OCI-LY1 (cell line): ENCODE results near the gene SLC22A17.
"Not testable (repeated sequence)": the region's sequence is repeated elsewhere in the genome, so short reads cannot be mapped to it uniquely, and the experiment has no call there.

Experiments
- H2AFZ ChIP-seq: fragments of 200-600 bp; sonication (generic), shearing (Covaris generic); 2 replicates; pipeline ENCODE4 v1.6.0; 2014; ENCODE audit warnings: antibody characterized with exemption, mild to moderate bottlenecking, low read length
- H3F3A ChIP-seq: fragments of 200-600 bp; sonication (generic), shearing (Covaris generic); 2 replicates; pipeline ENCODE4 v1.6.0; 2014; ENCODE audit warnings: mild to moderate bottlenecking, antibody characterized with exemption, low read length, moderate library complexity; ENCODE audit not compliant: insufficient read depth
- H3K27ac ChIP-seq: fragments of 200-600 bp; sonication (generic); 2 replicates; pipeline ENCODE4 v1.5.1; 2014; ENCODE audit warnings: low read length, mixed run types, mild to moderate bottlenecking, low read depth; ENCODE audit not compliant: poor library complexity, severe bottlenecking
- H3K27me3 ChIP-seq: fragments of 200-600 bp; sonication (generic); 2 replicates; pipeline ENCODE4 v1.6.0; 2014; ENCODE audit warnings: antibody characterized with exemption, mild to moderate bottlenecking, low read length, moderate library complexity; ENCODE audit not compliant: insufficient read depth
- H3K36me3 ChIP-seq: fragments of 200-600 bp; sonication (generic); 2 replicates; pipeline ENCODE4 v1.6.1; 2014; ENCODE audit warnings: mild to moderate bottlenecking, antibody characterized with exemption, low read length, moderate library complexity, mixed read lengths; ENCODE audit not compliant: insufficient read depth
- H3K4me1 ChIP-seq: fragments of 200-600 bp; sonication (generic); 2 replicates; pipeline ENCODE4 v1.5.1; 2014; ENCODE audit warnings: mild to moderate bottlenecking, low read length, moderate library complexity; ENCODE audit not compliant: insufficient read depth, severe bottlenecking
- H3K4me2 ChIP-seq: fragments of 200-600 bp; sonication (generic), shearing (Covaris generic); 2 replicates; pipeline ENCODE4 v1.6.1; 2014; ENCODE audit warnings: low read length
- H3K4me3 ChIP-seq: fragments of 200-600 bp; sonication (generic); 2 replicates; pipeline ENCODE4 v1.5.1; 2014; ENCODE audit warnings: low read length, low read depth, mild to moderate bottlenecking, mixed read lengths; ENCODE audit not compliant: poor library complexity, severe bottlenecking
- H3K79me2 ChIP-seq: fragments of 200-600 bp; shearing (Covaris generic); 2 replicates; pipeline ENCODE4 v1.6.1; 2016; ENCODE audit warnings: mixed run types, low read length, mixed read lengths; ENCODE audit not compliant: insufficient read depth
- H3K9ac ChIP-seq: fragments of 200-600 bp; sonication (generic), shearing (Covaris generic); 2 replicates; pipeline ENCODE4 v1.6.1; 2014; ENCODE audit warnings: mild to moderate bottlenecking, low read length, mixed read lengths
- H3K9me2 ChIP-seq: fragments of 200-600 bp; sonication (generic), shearing (Covaris generic); 2 replicates; pipeline ENCODE4 v1.6.1; 2014; ENCODE audit warnings: low read depth, mild to moderate bottlenecking, low read length, mixed read lengths
- H3K9me3 ChIP-seq: fragments of 200-600 bp; shearing (Covaris generic); 2 replicates; pipeline ENCODE4 v1.6.1; 2014; ENCODE audit warnings: low read length, mixed read lengths
- H4K20me1 ChIP-seq: fragments of 200-600 bp; sonication (generic), shearing (Covaris generic); 2 replicates; pipeline ENCODE4 v1.6.0; 2016; ENCODE audit warnings: mild to moderate bottlenecking, low read length; ENCODE audit not compliant: insufficient read depth
- EZH2 ChIP-seq: fragments of 200-600 bp; sonication (generic), shearing (Covaris generic); IDR thresholded peaks from 2 replicates; pipeline ENCODE4 v1.8.0; 2017; ENCODE audit warnings: borderline replicate concordance, mixed run types, mild to moderate bottlenecking, antibody characterized with exemption, low read length, moderate library complexity, mixed read lengths
- TF ChIP-seq, protein P1 (sequence below): fragments of 200-600 bp; sonication (generic), shearing (Covaris generic); IDR thresholded peaks from 2 replicates; pipeline ENCODE4 v1.5.1; 2017; ENCODE audit warnings: mild to moderate bottlenecking, antibody characterized with exemption, low read length, moderate library complexity, mixed read lengths

SLC22A17 gene

DNA sequence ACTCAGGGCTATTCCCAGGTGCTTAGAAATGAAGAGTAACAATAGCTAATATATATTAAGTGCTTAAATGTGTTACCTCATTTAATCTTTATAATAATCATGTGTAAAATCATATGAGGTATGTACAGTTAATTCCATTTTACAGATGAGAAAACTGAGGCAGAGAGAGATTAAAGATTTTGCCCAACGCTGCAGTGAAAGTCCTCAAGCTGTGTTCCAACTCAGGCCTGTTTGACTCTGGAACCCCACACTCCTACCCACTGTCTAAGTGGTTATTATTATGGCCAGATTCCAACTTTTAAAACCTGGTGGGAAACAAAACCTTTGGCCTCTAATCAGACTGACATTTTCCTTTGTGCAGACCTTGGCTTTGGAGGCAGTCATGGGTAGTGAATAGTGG, 34.3 kb upstream of the SLC22A17 start:
- Histone ChIP-seq H3K4me2 (no peak overlapping the region), H3K79me2 (no peaks in the 10 kb centered on the region), H3K36me3 (no peaks in the 10 kb centered on the region), H3K4me1 (no peaks in the 10 kb centered on the region), H3K27ac (no peak overlapping the region), H3K9ac (no peak overlapping the region), H3K9me3 (no peaks in the 10 kb centered on the region), H3F3A (no peaks in the 10 kb centered on the region), H4K20me1 (no peaks in the 10 kb centered on the region), H3K27me3 (peaks cover 9% of the 10 kb centered on the region; the same call in 1 of the 2 replicates), H3K9me2 (no peaks in the 10 kb centered on the region), H3K4me3 (no peak overlapping the region), H2AFZ (no peak overlapping the region)
- TF ChIP-seq EZH2: no peak
- TF ChIP-seq, protein P1, sequence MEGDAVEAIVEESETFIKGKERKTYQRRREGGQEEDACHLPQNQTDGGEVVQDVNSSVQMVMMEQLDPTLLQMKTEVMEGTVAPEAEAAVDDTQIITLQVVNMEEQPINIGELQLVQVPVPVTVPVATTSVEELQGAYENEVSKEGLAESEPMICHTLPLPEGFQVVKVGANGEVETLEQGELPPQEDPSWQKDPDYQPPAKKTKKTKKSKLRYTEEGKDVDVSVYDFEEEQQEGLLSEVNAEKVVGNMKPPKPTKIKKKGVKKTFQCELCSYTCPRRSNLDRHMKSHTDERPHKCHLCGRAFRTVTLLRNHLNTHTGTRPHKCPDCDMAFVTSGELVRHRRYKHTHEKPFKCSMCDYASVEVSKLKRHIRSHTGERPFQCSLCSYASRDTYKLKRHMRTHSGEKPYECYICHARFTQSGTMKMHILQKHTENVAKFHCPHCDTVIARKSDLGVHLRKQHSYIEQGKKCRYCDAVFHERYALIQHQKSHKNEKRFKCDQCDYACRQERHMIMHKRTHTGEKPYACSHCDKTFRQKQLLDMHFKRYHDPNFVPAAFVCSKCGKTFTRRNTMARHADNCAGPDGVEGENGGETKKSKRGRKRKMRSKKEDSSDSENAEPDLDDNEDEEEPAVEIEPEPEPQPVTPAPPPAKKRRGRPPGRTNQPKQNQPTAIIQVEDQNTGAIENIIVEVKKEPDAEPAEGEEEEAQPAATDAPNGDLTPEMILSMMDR: no peak

DNA sequence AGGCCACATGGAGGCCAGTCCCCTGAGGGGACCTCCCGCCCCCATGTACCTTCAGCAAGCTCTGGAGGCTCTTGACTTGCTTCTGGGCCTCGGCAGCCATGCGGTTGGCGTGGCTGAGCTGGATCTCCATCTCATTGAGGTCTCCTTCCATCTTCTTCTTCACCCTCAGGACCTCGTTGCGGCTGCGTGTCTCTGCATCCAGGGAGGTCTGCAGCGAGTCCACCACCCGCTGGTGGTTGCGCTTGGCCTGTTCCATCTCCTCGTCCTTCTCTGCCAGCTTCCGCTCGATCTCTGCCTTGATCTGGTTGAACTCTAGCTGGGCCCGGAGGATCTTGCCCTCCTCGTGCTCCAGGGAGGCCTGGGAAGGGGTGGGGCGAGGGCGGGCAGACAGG, 33.6 kb upstream of the SLC22A17 start:
- not testable (repeated sequence) for H3K4me3 ChIP-seq, H3K36me3 ChIP-seq, H3F3A ChIP-seq, H2AFZ ChIP-seq, H3K4me1 ChIP-seq, H3K79me2 ChIP-seq, H3K9me2 ChIP-seq, H4K20me1 ChIP-seq, H3K27me3 ChIP-seq, H3K9ac ChIP-seq, H3K4me2 ChIP-seq, H3K27ac ChIP-seq, H3K9me3 ChIP-seq

DNA sequence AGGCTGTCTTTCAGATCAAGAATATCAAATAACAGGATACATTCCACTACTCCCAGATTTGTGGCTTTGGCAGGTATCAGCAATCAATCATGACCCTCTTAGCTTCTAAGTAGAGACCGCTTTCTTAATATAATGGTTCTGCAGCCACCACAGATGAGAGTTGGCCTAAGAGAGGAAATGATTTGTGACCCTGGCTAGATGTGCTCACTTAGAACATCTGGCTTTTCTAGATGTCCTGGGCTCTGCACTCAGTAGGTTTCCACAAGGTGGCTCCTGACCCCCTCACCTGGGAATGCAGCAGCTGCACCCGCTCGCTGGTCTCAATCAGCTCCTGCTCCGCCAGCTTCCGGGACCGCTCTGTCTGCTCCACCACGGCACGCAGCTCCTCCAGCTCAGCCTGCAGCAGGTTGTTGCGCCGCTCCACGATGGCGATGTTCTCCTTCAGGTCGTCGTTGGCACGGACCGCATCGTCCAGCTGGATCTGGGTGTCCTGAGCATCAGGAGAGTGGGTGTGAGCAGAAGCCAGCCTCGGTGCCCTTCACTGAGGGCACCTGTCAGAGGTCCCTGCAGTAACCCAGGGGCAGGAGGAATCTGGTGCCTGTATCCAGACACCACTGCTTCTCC, 33.1 kb upstream of the SLC22A17 start:
- Histone ChIP-seq H3K4me2 (no peak overlapping the region), H3K4me1 (no peaks in the 10 kb centered on the region), H3K9ac (no peak overlapping the region)

DNA sequence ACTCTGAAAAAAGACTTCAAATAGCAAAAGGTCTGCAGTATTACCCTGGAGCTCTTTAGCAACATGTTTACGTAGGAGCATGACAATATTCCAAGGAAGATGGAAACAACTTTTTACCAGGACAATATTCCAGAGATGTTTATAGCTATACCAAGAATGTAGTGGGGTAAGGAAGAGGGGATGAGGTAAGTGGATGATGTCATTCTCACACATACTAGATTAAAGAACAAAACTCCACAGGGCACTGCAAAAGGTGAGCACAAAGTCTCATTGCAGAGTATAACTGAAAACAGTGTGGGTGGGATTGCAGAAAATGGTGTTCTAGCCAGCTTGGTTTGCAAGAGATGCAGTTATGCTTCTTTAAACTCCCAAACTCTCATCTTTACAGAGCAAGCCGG, 32.6 kb upstream of the SLC22A17 start:
- Histone ChIP-seq H3K27me3 (peaks cover 7% of the 10 kb centered on the region; the same call in 1 of the 2 replicates), H3K9me2 (no peaks in the 10 kb centered on the region), H3F3A (no peaks in the 10 kb centered on the region)

More for the DNA sequence above, 33.1 kb upstream of the SLC22A17 start:
- H2AFZ ChIP-seq: no peak overlapping the region
- H3K27me3 ChIP-seq: peaks cover 9% of the 10 kb centered on the region; the same call in 1 of the 2 replicates
- H4K20me1 ChIP-seq: no peaks in the 10 kb centered on the region
- no peaks in the 10 kb centered on the region for H3F3A ChIP-seq
- no peaks in the 10 kb centered on the region for H3K9me3 ChIP-seq
- no peak for TF ChIP-seq EZH2
- no peaks in the 10 kb centered on the region for H3K9me2 ChIP-seq
- no peaks in the 10 kb centered on the region for H3K79me2 ChIP-seq
- H3K27ac ChIP-seq: no peak overlapping the region
- H3K36me3 ChIP-seq: no peaks in the 10 kb centered on the region
- H3K4me3 ChIP-seq: no peak overlapping the region

More for the DNA sequence above, 32.6 kb upstream of the SLC22A17 start:
- Histone ChIP-seq H3K9ac (no peak overlapping the region), H3K79me2 (no peaks in the 10 kb centered on the region), H2AFZ (no peak overlapping the region), H3K4me2 (no peak overlapping the region), H3K9me3 (no peaks in the 10 kb centered on the region), H3K4me1 (no peaks in the 10 kb centered on the region), H3K36me3 (no peaks in the 10 kb centered on the region), H3K27ac (no peak overlapping the region), H3K4me3 (no peak overlapping the region), H4K20me1 (no peaks in the 10 kb centered on the region)
- TF ChIP-seq, protein P1: no peak
- TF ChIP-seq EZH2: no peak
